SW480 (cell line): Measurements from ENCODE around the gene CD99L2.

Experiments
- DNase-seq: peaks from one replicate; pipeline ENCODE4 v3.0.0-alpha.2; 2016; ENCODE audit warnings: low spot score

Gene CD99L2

DNA sequence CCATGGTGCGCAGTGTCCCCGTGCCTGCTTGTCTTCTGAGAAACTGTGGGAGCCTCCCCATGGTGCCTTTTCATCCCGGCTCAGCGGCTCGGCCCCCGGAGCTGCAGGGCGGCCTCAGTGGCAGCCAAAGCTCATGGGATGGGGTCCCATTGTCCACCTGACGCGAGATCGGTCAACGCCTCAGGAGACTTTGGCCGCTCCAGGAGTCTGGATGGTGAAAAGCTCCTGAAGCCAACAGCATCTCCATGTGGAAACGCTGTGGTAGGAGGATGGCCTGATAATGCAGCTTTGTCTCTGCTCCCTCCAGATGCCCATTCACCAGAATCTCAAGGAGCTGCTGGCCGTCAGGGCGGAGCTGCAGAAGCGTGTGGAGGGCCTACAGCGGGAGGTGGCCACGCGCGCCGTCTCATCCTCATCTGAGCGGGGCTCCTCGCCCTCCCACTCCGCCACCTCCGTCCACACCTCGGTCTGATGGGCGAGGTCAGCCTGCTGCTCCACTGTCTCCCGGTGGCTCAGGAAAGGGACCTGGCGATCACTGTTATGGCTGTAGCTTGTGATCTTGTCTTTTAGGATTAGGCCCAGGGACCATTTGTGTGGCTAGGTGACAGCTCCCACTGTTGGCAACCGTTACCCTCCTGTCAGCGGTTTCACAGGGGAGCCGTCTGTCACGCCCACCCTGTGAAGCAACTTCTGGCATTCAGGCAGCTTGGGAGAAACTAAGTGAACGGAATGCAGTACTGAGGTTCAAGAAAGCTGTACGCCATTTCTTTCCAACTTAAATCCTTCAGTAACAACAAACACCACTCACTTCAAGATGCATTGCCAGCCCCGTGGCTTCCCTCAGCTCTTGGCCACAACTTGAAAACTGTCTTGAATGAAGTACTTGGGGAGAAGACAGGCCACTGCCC is 136.0 kb downstream of the CD99L2 start:
- DNase-seq: no peak

DNA sequence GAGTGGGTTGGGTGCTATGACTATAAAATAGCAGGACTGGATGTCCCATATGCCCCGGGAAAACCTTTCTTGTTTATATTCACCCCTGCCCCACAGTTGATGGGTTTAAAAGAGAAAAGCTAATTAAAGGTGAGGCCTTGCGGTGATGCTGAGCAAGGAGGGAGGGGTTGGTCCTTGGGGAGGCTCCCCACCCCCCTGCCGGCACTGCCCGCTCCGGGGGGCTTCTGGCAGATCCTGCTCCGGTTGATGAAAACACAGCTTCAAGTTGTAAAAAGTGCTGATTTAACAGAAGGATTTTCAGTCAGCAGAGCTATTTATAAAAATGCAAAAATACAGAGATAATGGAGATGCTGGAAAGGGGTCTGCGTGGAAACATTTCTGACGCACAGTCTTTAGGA is 136.7 kb downstream of the CD99L2 start:
- DNase-seq: no peak

DNA sequence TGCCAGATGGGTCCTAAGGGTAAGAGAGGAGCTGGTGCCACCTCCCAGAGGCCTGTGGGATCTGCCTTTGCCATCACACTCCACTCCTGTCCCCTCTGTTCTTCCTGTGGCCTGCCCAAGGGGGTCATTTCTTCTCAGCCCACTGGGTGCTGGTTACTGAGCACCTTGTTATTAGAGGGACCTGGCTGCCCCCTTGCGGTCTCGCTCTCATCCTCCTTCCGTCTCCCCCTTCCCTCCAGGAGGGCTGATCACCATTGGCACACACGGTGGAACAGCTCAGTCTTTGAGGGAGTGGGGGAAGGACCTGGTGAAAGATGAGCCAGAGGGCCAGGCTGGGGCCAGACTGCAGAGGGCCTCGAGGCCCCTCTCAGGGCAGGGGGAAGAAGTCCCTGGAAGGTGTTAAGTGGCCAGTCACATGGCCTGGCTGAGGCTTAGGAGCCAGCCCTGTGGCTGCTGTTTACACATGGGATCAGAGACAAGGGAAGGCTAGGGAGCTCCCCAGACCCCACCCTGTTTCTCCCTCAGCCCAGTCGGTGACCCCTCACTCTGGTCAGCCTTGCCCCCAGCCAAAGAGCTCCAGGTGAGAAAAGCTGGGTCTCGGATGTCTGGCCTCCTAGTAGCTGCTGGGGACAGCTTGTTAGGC is 137.2 kb downstream of the CD99L2 start:
- DNase-seq: no peak

DNA sequence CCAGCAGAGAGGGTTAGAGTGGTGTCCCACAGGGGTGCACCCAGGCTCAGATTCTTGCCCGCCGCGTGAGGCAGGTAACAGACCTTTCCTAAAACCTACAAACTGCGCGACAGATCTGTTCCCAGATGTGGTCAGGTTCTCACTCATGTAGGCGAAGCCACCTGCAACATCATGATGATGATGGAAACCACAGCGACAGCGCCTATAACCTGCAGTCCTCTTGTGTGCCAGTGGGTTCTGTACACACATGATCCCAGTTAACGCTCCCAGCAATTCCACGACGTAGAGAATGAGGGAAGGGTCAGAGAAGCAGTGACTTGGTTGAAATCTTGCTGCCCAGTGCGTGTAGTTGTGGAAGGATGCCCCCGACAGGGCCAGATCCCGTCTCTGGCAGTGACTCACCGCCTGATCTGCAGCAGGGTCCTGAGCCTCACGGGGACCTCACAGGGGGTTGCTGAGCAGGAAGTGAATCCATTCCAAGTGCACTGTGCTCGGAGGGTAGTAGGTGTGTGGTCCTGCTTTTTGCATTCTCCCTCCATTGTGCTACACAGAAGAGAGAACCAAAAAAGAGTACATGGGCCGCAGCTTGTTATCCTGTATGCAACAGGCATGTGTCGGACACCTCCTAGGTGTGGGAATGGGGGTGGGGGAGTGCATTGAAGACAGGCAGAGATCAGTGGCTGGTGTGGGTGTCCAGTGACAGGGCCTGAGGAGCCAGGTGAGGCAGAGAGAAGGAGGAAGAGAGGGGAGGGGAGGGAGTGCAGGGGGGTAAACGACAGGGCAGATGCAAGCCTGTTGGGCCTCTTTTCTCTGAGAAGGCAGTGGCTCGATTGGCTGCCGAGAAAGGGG is 138.7 kb downstream of the CD99L2 start:
- no peak for DNase-seq

DNA sequence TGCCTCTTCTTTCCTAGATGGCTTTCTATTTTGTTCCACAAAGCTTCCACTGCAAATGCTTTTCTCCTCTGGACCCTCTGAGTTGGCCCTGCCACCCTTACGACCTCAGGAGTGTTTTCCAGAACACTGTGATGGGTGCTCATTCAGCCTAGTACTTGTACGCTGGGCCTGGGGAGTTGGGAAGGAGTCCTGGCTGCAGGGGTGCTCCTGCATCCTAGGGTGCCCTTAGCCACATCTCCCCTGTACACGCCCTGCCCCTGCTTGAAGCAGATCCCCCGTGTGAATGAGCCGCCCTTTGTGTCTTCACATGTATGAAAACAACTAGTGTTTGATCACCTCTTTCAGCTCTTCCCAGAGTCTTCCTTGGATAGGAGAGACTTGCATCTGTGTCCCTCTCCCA is 141.1 kb downstream of the CD99L2 start:
- DNase-seq: no peak

DNA sequence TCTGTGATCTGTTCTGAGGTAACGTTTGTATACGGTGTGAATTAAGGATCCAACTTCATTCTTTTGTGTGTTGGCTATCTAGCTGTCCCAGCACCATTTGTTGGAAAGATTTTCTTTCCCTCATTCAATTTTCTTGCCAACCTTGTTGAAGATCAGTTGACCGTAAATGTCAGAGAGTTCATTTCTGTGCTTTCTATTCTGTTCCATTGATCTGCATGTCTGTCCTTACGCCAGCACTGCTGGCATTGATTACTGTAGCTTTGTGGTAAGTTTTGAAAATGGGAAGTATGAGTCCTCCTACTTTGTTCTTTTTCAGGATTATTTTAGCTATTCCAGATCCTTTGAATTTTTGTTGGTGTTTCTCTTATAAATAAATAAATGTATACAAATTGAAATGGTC is 144.5 kb downstream of the CD99L2 start:
- no peak for DNase-seq

DNA sequence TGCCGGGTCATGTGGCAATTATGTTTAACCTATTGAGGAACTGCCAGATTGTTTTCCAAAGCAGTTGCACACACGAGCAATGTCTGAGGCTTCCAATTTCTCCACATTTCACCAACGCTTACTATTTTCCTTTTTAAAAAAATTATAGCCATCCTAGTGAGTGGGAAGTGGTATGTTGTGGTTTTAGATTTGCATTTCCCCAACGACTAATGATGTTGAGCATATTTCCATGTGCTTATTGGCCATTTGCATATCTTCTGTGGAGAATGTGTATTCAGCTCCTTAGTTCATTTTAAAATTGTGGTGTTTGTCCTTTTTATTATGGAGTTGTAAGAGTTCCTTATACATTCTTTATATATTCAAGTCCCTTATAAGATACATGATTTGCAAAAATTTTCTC is 145.1 kb downstream of the CD99L2 start:
- no peak for DNase-seq

DNA sequence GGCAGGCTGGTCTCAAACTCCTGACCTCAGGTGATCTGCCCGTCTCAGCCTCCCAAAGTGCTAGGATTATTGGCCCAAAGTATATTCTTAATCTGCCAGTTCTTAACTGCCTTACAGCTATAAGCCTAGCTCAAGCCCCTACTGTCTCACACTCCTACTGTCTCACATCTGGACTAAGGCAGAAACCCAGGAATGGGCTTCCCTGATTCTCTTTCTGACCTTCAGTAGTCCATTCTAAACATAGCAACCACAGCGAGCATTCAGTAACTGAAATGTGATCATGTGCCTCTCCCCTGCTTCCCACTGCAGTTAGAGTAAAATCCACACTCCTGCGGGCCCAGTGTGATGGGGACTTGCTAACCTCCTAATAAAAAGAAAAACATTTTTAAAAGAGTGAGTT is 146.3 kb downstream of the CD99L2 start:
- no peak for DNase-seq

DNA sequence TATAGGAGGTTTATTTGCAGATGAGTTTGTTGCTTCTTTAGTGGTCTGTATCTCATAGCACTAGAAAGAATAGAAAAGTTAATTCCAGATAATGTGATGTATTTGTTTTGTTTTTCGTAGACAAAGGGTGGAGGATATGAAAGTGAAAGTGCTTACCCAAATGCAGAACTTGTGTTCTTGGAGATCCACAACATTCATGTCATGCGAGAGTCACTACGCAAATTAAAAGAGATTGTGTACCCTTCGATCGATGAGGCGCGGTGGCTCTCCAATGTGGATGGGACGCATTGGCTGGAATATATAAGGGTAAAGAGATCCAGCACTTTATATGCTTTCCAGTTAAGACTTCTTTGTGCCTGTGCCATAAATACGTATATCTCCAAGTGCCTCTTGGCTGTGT is 162.0 kb downstream of the CD99L2 start:
- no peak for DNase-seq

DNA sequence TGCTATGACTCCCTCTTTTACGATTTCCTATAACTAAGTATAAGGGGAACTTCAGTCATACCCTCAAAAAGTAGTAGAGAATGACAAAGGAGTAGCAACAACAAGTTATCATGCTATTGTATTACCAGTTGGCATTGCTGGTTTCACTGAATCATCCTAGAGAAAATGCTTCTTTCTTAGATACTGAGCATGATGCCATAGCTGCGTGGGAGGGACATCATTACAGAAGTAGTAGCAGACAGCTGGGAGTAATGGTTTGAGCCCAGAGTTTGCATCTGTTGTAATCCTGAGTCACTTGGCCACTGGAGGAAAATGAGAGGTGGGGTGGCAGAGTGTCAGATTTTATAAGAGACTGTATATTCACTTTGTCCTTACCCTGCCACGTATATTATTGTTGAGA is 166.7 kb downstream of the CD99L2 start:
- DNase-seq: no peak

DNA sequence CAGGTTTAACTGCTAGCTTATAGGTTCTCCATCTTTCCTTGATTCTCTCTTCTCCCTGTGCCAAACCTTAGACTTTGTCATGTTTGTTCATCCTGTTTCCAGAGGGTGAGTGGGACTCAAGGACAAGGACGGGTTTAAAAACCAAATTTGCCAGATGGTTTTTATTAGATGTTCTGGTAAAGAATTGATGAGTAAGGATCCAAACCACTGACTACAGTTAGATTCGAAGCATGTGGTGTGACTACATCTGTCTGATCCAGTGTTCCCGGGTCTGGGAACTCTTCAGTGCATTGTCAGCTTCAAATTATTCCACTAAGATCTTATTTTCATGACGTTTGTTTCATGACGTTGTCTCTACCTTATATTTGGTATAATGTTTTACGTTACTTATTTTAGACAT is 167.7 kb downstream of the CD99L2 start:
- no peak for DNase-seq

DNA sequence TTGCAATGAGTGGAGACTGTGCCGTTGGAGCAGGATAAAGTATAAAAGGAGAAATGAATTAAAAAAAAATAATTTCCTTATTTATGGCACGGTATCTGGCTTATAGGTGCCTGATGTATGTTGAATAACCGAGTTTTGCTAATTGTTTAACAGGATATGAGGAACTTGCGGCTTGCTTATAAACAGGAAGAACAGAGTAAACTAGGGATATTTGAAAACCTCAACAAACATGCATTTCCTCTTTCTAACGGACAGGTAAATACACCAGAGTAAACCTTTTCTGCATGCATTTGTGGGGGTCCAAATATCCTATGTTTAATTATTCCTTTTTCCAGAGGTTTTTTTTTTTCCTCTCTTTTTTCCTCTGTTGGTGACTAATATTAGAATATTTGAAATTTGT is 168.5 kb downstream of the CD99L2 start:
- DNase-seq: no peak

DNA sequence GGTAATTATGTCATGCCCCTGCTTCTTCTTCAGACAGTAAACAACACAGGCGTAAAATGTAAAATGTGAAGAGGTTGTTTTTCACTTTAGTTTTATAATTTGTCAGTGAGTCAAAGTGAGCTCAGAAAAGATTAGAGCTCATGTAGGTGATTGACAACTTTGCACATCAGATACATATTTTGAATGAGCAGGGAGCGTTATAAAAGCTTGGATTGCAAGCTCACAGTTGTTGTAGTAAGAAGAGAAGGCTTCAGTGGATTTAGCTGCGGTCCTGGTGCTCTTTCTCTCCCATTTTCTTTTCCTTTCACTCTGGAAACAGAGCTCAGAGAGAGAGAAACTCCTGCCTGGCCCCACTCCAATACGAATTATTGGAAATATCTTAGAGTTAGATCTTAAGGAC is 178.8 kb downstream of the CD99L2 start:
- no peak for DNase-seq
